Activated CD8-positive, alpha-beta memory T cell treated with anti-CD3 and anti-CD28 coated beads for 1 hour (primary cell): ENCODE results near the gene PLA2G4B.
A peak's percentile ranks its signal among the peaks of the same experiment; 100 is the strongest.
"Not testable (repeated sequence)": the region's sequence is repeated elsewhere in the genome, so short reads cannot be mapped to it uniquely, and the experiment has no call there.

ENCODE experiments used
- DNase-seq, 2 donors: peaks; one replicate each; pipeline ENCODE4 v3.0.0-alpha.2; 2020; ENCODE audit warnings: low read depth in 1 of 2; ENCODE audit errors: extremely low read depth in 1 of 2

The PLA2G4B gene

DNA sequence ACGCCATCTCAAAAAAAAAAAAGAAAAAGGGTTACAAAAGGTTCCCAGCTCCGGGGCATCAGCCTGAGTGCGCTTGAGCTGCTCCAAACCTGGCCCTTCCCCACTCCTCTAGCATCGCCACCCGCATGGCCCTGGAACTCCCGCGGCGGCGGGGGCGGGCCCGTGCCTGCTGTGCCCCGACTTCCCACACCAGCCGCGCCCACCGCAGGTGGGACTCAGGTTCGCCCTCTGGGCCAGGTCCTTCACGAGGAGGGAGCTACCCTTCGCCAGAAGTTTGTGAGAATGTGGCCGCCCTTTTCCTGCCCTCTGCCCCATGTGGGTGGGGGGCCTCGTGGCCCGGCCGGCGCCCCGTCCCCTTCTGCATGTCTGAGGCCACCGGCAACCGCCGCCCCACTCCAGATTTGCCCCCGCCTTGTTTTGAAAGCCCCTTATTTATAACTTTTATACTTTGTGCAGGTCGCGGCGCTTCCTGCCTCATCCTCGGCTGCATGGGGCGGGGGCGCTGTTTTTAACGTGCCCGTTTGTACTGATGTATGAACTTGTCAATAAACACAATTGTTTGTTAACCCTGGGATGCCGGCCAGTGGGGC, 11.3 kb upstream of the PLA2G4B start:
- no peak for DNase-seq

DNA sequence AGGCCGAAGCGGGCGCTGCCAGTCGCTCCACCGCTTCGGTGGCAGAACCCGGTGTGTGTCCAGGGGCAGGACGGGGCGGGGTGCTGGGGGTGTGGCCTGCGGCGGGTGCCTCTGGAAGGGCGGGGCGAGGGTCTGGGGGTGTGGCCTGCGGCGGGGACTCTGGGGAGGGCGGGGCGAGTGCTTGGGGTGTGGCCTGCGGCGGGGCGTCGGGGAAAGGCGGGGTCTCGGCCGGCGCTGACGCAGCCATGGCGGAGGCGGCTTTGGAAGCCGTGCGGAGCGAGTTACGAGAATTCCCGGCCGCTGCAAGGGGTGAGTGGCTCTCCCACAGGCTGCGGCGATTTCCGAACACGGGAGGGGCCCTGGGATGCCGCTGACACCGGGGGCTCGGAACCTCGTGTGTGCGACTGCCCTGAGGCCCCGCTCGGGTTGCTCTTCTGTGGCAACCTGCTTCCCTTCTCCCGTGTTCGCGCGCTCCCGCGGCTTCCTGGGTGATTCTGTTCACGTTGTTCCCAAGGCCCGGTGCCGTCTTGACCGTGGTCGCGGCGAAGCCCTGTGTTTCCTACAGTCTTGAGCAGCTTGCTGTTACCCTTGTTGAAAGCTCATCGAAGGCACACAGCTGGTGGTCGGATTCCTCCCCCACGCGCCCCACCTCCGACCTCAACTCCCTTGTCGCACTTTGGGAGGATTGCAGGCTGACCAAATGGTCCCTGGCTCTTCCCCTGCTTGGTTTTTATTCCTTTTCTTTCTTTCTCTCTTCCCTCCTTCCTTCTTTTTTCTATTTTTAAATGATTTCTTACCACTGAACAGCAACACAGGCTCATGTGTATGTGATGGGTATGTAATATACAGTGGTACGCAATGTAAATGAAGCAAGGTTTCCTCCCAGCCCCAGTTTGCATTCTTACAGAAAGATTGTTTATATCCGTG, 10.5 kb upstream of the PLA2G4B start, which contains the start of gene JMJD7:
Gene JMJD7 (plus strand): TSS at position 213 of the 927 bp plus-strand sequence. CDS start 33 bp downstream, at position 246.
- peak; percentile 90 to 97 for DNase-seq

DNA sequence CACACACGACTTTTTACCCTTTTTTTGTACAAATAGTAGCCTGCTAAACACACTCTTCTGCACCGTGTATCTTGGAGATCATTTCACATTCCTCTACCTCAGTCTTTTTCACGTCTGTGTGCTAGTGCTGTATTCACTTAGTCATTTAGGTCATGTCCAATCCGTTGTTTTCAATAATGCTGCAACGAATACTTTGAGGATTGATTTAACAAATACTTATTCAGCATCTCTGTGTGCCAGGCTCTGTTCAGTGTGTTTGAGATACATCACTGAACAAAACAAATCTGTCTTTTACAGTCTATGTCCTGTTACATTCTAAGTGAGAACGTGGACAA, 9.9 kb upstream of the PLA2G4B start:
- DNase-seq: no peak

DNA sequence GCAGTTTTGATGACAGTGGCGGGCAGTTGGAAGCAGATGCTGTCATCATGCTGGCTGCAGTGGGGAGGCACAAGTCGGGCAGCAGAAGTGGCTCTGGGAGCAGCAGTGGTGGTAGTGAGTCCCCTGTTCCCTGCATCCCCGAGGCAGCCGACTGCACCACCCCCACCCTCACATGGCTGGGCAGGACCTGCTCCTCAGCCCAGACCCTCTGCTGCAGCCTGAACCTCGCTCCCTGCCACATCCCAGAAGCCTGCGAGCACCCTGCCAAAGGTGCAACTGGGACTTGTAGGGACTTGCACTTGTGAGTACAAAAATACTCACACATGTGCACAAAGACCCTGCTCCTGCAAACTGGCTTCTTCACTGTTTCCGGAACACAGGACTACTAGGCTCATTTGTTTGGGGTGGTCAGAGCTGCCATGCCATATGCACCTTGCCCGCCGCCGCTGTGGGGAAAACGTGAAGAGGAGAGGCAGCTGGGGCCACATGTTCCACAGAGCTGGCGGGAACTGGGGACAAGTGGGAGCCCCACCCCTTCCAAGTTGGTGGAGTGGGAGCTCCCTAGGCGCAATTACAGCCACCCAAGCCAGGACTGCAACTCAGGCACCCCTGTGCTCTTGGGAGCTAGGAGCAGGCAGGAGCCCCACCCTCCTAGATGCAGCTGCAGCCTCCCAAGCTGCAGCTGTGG, 8.5 kb upstream of the PLA2G4B start:
- no peak for DNase-seq

DNA sequence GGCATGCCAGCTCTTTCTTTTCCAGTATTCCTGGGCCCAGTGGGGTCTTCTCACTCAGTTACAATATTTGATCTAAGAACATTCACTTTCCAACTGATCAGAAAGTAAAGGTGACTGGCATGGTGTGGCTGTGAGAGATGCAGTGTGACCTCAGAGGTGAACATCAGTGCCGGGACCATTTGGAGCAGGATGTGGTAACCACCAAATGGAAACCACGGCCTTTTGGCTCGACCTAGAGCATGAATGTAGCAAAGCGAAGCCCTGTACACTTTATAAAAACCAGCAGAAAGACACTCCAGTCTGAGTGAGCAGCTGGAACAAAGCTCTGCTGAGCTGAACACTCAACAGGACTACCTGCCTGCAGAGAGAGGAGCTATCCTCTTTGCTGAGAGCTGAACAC, 7.4 kb upstream of the PLA2G4B start:
- not testable (repeated sequence) for DNase-seq

DNA sequence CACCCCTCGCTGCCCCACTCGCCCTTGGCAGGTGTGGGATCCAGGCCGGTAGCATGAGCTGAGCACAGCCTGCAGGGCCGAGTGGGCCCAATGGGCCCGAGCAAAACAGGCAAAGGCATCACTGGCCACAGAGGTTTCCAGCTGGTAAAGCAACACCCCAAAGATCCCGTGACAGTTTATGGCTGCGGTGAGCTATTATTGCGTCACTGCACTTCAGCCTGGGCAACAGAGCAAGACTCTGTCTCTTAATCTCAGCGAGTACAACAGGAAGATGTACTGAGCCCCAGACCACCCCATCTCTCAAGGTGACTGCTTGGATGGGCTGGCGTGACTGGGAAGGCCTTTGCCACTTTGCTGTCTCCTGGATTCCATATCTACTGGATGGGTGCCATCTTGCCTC, 6.4 kb upstream of the PLA2G4B start:
- DNase-seq: no peak

DNA sequence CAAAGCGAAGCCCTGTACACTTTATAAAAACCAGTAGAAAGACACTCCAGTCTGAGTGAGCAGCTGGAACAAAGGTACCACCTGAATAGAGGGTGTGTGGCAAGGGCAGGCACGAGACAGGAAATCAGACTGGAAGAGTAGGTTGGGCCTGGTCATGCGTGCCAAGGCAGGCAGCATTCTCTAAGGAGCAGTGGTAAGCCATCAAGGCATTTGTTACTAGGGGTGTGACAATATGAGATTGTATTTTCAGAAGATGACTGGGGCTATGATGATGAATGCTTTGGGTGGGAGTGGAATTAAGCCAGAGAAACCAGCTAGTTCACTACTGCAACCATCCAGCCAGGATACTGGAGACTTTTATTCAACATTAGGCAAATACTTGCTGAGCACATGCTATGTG, 5.8 kb upstream of the PLA2G4B start:
- DNase-seq: no peak

DNA sequence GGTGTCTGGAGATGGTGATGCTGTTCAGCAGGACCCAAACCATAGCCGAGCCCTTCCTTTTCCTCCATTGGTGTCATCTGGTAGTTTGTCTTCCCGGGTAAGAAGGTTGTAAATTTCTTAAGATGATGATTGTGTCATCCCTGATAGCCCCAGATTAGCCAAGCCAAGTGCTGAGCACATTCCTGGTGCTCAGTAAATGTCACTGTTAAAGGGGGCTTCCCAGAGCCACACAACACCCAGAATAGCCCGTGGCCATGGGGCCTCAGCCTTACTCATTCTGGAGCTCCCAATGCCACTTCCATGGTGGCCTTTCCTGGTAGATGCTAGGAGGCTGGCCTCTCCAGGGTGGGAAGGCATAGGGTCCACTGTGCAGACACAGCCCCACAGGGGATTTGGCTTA, 4.6 kb upstream of the PLA2G4B start:
- no peak for DNase-seq

DNA sequence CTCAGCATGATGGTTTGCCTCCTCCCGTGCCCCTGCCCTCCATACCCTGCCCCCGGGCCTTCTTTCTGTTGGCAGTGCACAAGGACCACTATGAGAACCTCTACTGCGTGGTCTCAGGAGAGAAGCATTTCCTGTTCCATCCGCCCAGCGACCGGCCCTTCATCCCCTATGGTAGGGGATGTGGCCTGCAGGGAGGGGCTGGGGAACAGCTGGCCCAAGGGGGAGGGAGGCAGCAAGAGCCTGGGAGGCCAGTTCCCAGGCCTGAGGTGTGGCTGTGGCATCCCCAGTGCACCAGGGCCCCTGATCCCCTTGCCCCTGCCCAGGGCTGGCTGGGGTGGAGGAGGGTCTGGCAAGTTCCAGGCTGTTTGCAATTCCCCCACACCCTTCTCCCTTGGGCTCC, 2.6 kb upstream of the PLA2G4B start:
- DNase-seq: no peak

DNA sequence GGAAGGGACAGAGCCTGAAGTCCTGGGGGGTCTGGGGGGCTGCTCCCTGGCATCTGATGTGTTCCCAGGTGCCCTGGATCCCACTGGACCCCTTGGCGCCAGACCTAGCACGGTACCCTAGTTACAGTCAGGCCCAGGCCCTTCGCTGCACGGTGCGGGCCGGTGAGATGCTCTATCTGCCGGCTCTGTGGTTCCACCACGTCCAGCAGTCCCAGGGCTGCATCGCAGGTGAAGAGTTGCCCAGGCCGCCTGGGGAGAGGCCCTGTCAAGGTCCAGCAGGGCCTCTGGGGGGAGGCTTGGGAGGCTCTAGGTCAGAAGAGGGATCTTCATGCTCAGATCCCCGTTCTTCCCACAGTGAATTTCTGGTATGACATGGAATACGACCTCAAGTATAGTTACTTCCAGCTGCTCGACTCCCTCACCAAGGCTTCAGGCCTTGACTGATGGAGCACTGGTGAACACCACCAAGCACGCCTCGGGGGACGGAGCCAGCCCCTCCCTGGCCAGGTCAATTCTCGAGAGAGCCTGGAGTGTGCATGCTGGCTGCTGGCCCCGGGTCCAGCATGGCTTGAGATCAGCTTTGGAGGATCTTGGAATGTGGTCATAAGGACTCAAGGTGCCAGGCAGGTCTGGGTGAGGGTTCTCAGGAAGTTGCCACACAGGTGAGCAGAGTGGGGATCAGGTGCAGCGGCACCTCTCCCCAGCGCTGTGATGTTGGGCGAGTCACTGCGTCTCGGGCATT, 1.8 kb upstream of the PLA2G4B start:
- DNase-seq: no peak

DNA sequence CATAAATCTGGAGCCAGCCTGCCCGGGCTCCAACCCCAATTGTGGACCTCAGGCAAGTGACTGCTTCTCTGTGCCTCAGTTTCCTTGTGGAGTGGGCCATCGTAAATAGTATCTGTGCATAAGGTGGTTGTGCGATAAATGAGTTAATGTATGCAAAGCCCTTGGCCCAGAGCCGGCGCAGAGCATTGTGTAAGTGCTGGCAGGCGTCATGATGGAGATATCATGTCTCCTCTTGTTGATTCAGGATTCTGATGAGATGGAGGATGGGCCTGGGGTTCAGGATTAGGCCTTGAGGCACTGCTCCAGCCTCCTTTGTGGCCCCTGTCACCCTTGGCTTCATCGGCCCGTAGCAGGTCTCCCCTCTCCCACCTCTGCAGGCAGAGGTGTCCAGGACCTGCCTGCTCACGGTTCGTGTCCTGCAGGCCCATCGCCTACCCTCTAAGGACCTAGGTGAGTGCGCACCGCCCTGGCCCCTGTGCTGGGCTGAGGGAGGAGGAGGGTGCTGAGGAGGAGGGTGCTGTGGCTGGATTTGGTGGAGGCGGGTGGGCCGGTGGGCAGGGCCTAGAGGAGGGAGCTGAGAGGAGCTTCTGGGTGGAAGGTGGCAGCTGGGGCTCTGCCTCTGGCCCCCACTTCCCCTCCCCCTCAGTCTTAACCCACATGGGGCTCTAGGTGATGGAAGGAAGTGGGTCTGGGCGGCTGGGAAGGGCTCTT, 1.3 kb downstream of the PLA2G4B start:
- no peak for DNase-seq

DNA sequence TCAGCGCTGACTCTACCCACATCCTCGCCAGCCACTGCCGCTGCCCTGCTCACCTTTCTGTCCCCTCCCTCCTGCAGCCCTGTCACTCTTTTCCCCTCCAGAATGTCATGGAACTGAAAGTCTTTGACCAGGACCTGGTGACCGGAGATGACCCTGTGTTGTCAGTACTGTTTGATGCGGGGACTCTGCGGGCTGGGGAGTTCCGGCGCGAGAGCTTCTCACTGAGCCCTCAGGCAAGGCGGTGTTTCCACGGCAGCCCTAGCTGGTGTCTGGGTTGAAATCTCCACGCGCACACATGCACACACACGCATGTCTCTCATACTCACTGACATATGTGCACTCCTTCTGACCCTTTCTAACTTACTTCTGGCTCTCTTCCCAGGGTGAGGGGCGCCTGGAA, 2.0 kb downstream of the PLA2G4B start:
- no peak for DNase-seq

DNA sequence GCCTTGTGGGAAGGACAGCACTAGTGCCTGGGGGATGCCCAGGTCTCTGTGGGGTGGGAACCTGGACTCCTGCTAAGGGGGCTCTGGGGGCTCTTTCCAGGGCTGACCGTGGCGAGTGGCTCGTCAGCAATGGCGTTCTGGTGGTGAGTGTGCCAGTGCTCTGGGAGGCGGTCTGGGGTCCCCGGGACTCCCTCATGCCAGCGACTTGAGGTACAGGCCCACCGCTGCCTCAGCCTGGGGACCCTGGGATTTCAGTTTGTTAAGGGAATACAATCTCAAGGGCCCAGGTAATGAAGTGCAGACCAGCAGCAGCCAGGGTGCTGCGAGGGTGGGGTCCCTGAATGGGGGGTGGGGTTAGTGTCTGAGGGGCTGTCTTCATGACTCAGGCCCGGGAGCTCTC, 2.5 kb downstream of the PLA2G4B start:
- no peak for DNase-seq

DNA sequence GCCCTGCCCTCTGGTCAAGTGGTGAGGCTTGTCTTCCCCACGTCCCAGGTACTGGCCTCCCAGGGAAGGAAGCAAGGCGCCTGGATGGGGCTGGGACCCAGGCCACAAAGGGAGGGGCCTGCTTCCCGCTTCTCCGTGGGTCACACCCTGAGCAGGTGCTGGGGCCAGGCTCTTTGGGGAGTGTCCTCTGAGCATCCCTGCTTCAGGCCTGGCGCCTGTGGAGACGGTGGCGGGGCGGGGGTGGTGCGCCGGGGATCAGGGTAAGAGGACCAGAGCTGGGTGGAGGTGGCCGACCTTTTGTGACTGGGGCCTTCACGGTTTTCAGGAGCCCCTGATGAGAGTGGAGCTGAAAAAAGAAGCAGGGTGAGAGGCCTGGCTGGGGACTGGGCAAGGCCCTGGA, 3.6 kb downstream of the PLA2G4B start:
- DNase-seq: no peak

DNA sequence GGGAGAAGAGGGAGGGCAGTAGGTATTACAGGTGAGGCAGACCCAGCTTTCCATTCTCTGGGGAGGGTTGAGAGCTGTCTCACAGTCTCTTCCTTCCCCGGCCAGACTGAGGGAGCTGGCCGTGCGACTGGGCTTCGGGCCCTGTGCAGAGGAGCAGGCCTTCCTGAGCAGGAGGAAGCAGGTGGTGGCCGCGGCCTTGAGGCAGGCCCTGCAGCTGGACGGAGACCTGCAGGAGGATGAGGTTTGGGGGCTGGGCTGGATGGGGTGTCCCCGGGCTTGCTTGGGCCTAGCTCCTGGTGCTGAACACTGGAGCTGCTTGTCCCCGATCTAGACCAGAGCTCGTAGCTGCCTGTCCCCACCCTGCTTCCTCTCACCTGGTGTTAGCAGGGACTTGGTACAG, 4.9 kb downstream of the PLA2G4B start:
- no peak for DNase-seq

DNA sequence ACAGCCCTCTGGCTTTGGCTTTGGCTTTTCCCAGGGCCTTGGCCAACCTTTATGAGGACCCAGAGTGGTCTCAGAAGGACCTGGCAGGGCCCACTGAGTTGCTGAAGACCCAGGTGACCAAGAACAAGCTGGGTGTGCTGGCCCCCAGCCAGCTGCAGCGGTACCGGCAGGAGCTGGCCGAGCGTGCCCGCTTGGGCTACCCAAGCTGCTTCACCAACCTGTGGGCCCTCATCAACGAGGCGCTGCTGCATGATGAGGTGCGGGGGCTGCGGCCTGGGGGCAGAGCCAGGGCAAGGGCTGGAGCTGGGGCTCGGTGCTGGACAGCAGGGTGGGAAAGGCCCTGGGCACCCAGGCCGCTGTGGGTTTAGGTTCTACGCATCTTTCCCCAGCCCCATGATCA, 6.2 kb downstream of the PLA2G4B start:
- no peak for DNase-seq

DNA sequence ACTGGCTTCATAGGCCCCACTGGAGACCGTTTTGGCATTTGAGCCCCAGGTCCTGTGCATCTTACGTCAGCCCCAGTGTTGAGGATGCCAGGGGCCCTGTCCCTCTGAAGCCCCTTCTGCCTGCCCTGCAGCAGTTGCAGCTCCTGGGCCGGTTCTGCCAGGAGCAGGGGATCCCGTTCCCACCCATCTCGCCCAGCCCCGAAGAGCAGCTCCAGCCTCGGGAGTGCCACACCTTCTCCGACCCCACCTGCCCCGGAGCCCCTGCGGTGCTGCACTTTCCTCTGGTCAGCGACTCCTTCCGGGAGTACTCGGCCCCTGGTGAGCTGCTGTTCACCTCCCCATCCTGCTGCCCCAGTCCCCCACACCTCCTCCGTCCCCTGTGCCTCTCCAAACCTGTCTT, 8.6 kb downstream of the PLA2G4B start:
- no peak for DNase-seq

DNA sequence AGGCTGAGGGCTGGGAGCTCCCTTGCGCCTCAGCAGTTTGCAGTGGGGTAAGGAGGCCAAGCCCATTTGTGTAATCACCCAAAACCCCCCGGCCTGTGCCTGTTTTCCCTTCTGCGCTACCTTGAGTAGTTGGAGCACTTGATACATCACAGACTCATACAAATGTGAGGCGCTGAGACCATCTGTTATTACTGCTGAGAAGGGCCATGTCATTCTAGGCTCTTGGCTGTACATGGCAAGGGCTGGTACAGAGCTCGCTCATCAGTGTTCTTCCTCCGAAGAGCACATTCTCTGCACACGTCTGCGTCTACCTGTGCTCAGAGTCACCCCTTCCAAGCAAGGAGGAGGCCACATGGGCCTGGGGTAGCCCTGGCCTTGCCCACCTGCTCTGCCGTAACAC, 9.3 kb downstream of the PLA2G4B start:
- DNase-seq: no peak

DNA sequence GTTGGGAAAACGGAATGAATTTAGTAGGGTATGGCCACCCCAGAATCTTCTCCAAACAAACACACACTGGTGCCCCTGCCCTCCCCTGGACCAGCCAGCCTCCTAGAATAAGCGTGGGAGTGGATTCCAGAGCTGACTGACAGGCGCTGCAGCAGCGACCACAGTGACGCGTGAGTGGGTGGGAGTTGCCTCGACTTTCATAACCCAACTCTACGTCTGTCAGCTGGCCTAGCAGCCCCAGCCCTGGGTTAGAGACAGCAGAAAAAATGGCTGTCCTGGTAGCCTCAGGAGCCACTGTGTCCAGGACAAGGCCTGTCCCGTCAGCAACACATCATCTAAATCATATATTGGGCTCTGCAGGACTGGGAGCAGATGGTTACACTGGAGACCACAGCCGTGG, 10.0 kb downstream of the PLA2G4B start:
- no peak for DNase-seq

DNA sequence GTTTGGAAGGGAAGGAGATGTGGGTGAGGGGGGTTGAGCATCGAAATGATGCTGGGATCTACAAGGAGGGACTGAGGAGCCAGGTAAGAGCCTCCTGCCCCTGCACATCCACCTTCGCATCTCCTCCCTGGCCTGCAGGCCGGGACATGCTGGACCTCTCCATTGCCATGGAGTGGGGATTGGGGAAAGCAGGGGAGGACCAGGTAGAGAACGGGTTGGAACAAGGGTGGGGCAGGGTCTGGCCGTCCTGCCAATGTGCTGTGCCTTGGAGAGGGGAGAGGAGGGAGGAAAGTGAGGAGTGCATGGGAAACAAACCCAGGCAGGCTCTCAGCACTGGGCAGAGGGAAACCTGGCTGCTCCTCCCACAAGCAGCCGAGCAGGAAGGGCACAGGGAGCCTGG, 10.6 kb downstream of the PLA2G4B start:
- DNase-seq: no peak

DNA sequence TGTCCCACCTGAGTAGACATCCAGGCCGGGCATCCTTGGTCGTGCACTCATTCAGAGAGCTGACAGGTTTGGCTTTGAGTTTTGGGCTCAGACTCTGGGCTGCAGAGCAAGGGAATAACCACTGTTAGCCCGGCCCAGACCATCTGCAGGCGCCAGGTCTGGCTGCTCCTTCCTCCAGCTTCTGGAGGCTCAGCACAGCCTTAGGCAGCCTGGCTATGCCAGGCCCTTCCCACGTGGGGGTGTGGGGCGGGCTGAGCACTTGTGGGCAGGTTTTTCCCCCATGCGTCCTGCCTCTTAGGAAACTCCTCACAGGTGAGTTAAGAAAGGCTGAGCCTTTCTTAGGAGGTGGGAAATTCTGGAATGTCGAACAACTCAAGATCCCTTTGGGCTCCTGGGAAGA, 11.2 kb downstream of the PLA2G4B start:
- DNase-seq: no peak
